Stimulated activated naive B cell treated with anti-CD40 and anti-IgM and Interleukin-4, amounts not matched to agents 10 μg/mL and 1 μg/mL and 100 μg/mL, for 72 hours (primary cell): ENCODE results near the gene KDM7A.

Experiments used
- ATAC-seq, 2 donors: fragments of 150-1000 bp; cut with Tn5 transposase; replicated peaks; 2 replicates each; pipeline ENCODE4 v1.10.0; 2021; ENCODE audit warnings: moderate library complexity in 1 of 2
- DNase-seq: peaks from one replicate; pipeline ENCODE4 v3.0.0; 2021
- H3K27ac Mint-ChIP-seq: one replicate; pipeline ENCODE4 v1.8.0; 2022; ENCODE audit warnings: mild to moderate bottlenecking, mixed read lengths
- H3K27me3 Mint-ChIP-seq, 2 donors: one replicate each; pipeline ENCODE4 v1.8.0; 2022; ENCODE audit warnings: mixed read lengths in 2 of 2
- H3K36me3 Mint-ChIP-seq, 2 donors: one replicate each; pipeline ENCODE4 v1.8.0; 2022; ENCODE audit warnings: mixed read lengths in 2 of 2, mild to moderate bottlenecking in 1 of 2
- H3K4me1 Mint-ChIP-seq, 2 donors: one replicate each; pipeline ENCODE4 v1.8.0; 2022; ENCODE audit warnings: mixed read lengths in 2 of 2, mild to moderate bottlenecking in 1 of 2
- H3K4me3 Mint-ChIP-seq, 2 donors: one replicate each; pipeline ENCODE4 v1.8.0; 2022; ENCODE audit warnings: mild to moderate bottlenecking in 2 of 2, mixed read lengths in 2 of 2, moderate library complexity in 1 of 2
- H3K9me3 Mint-ChIP-seq, 2 donors: one replicate each; pipeline ENCODE4 v1.8.0; 2022; ENCODE audit warnings: mixed read lengths in 2 of 2, mild to moderate bottlenecking in 1 of 2

Gene KDM7A

GRCh38 chr7:140074780-140075179, 102.0 kb downstream of the KDM7A start:
- peaks cover 0 to 4% of the 10 kb centered on the region in 2 donors for H3K27me3 Mint-ChIP-seq
- H3K9me3 Mint-ChIP-seq, result peaks cover 2 to 7% of the 10 kb centered on the region in 2 donors
- H3K4me3 Mint-ChIP-seq, result no peak overlapping the region
- H3K4me1 Mint-ChIP-seq, result peaks cover 2 to 4% of the 10 kb centered on the region in 2 donors
- H3K36me3 Mint-ChIP-seq, result peaks cover 0 to 3% of the 10 kb centered on the region in 2 donors
- DNase-seq (no peak), ATAC-seq (no peak)
- H3K27ac Mint-ChIP-seq, result no peak overlapping the region

- no peak overlapping the region for H3K27ac Mint-ChIP-seq
- peaks cover 0 to 12% of the 10 kb centered on the region in 2 donors for H3K27me3 Mint-ChIP-seq
- H3K4me3 Mint-ChIP-seq, result no peak overlapping the region
- no peak for DNase-seq
- no peak for ATAC-seq
- H3K4me1 Mint-ChIP-seq, result no peaks in the 10 kb centered on the region
- H3K9me3 Mint-ChIP-seq, result peaks cover 17 to 32% of the 10 kb centered on the region in 2 donors
- peaks cover 6 to 22% of the 10 kb centered on the region in 2 donors for H3K36me3 Mint-ChIP-seq
Observed at GRCh38 chr7:140070546-140070945, 106.2 kb downstream of the KDM7A start.

- Mint-ChIP-seq H3K9me3 (peaks cover 17 to 32% of the 10 kb centered on the region in 2 donors), H3K36me3 (peaks cover 6 to 22% of the 10 kb centered on the region in 2 donors), H3K27ac (no peak overlapping the region), H3K27me3 (peaks cover 0 to 12% of the 10 kb centered on the region in 2 donors), H3K4me1 (no peaks in the 10 kb centered on the region), H3K4me3 (no peak overlapping the region)
- no peak for ATAC-seq
- no peak for DNase-seq
Observed at GRCh38 chr7:140069298-140069949, 107.4 kb downstream of the KDM7A start.

- peaks cover 17 to 32% of the 10 kb centered on the region in 2 donors for H3K9me3 Mint-ChIP-seq
- no peak overlapping the region for H3K27ac Mint-ChIP-seq
- H3K27me3 Mint-ChIP-seq, result peaks cover 0 to 12% of the 10 kb centered on the region in 2 donors
- ATAC-seq, result no peak
- no peak for DNase-seq
- no peak overlapping the region for H3K4me3 Mint-ChIP-seq
- peaks cover 6 to 22% of the 10 kb centered on the region in 2 donors for H3K36me3 Mint-ChIP-seq
- H3K4me1 Mint-ChIP-seq, result peaks cover 0 to 2% of the 10 kb centered on the region in 2 donors
Observed at GRCh38 chr7:140068033-140068432, 108.8 kb downstream of the KDM7A start.

- DNase-seq (no peak), ATAC-seq (no peak)
- H3K36me3 Mint-ChIP-seq, result peaks cover 6 to 22% of the 10 kb centered on the region in 2 donors
- peaks cover 0 to 8% of the 10 kb centered on the region in 2 donors for H3K27me3 Mint-ChIP-seq
- H3K4me1 Mint-ChIP-seq, result peaks cover 0 to 2% of the 10 kb centered on the region in 2 donors
- no peak overlapping the region for H3K4me3 Mint-ChIP-seq
- H3K9me3 Mint-ChIP-seq, result peaks cover 17 to 32% of the 10 kb centered on the region in 2 donors
- no peak overlapping the region for H3K27ac Mint-ChIP-seq
Observed at GRCh38 chr7:140067052-140067451, 109.7 kb downstream of the KDM7A start.

- Mint-ChIP-seq H3K36me3 (peaks cover 22 to 38% of the 10 kb centered on the region in 2 donors), H3K4me3 (peak within 1 kb of the TSS; percentile 90 to 99), H3K4me1 (peaks cover 30 to 35% of the 10 kb centered on the region in 2 donors), H3K27me3 (peaks cover 0 to 8% of the 10 kb centered on the region in 2 donors), H3K9me3 (peaks cover 11 to 19% of the 10 kb centered on the region in 2 donors), H3K27ac (peak within 1 kb of the TSS; percentile 98)
- DNase-seq (peak; percentile 89), ATAC-seq (peak; percentile 88)
Observed at GRCh38 chr7:140062528-140063299, 114.1 kb downstream of the KDM7A start, which contains the start of gene PARP12. Gene PARP12 (minus strand): TSS chr7:140062951. CDS start chr7:140062847, 104 bp downstream.

GRCh38 chr7:140062118-140062527, 114.7 kb downstream of the KDM7A start:
- DNase-seq (peak; percentile 42), ATAC-seq (peak; percentile 73 to 74)
- H3K27ac Mint-ChIP-seq, result peak overlapping the region; percentile 96
- peaks cover 25 to 41% of the 10 kb centered on the region in 2 donors for H3K36me3 Mint-ChIP-seq
- H3K4me1 Mint-ChIP-seq, result peaks cover 36 to 39% of the 10 kb centered on the region in 2 donors
- peak overlapping the region; percentile 90 to 99 for H3K4me3 Mint-ChIP-seq
- H3K9me3 Mint-ChIP-seq, result peaks cover 11 to 16% of the 10 kb centered on the region in 2 donors
- peaks cover 0 to 8% of the 10 kb centered on the region in 2 donors for H3K27me3 Mint-ChIP-seq

GRCh38 chr7:140061607-140061930, 115.2 kb downstream of the KDM7A start:
- H3K27me3 Mint-ChIP-seq, result peaks cover 0 to 4% of the 10 kb centered on the region in 2 donors
- H3K36me3 Mint-ChIP-seq, result peaks cover 28 to 41% of the 10 kb centered on the region in 2 donors
- DNase-seq, result no peak

GRCh38 chr7:140060788-140061606, 115.8 kb downstream of the KDM7A start:
- Mint-ChIP-seq H3K27ac (peak overlapping the region; percentile 96), H3K9me3 (peaks cover 3 to 5% of the 10 kb centered on the region in 2 donors), H3K36me3 (peaks cover 29 to 39% of the 10 kb centered on the region in 2 donors), H3K4me1 (peaks cover 44 to 49% of the 10 kb centered on the region in 2 donors), H3K27me3 (no peaks in the 10 kb centered on the region), H3K4me3 (peak overlapping the region; percentile 90 to 99)
- ATAC-seq (no peak), DNase-seq (no peak)

More at GRCh38 chr7:140061607-140061930, 115.2 kb downstream of the KDM7A start:
- ATAC-seq, result no peak
- peak overlapping the region; percentile 90 to 99 for H3K4me3 Mint-ChIP-seq
- H3K9me3 Mint-ChIP-seq, result peaks cover 7 to 11% of the 10 kb centered on the region in 2 donors
- peak overlapping the region; percentile 96 for H3K27ac Mint-ChIP-seq
- H3K4me1 Mint-ChIP-seq, result peaks cover 40 to 45% of the 10 kb centered on the region in 2 donors

GRCh38 chr7:140060243-140060630, 116.5 kb downstream of the KDM7A start:
- Mint-ChIP-seq H3K36me3 (peaks cover 32 to 38% of the 10 kb centered on the region in 2 donors), H3K27me3 (no peaks in the 10 kb centered on the region), H3K27ac (peak overlapping the region; percentile 96), H3K9me3 (no peaks in the 10 kb centered on the region), H3K4me3 (peak overlapping the region; percentile 90 to 99), H3K4me1 (peaks cover 48 to 54% of the 10 kb centered on the region in 2 donors)
- DNase-seq (no peak), ATAC-seq (no peak)

- Mint-ChIP-seq H3K27ac (peak overlapping the region; percentile 96), H3K4me3 (peak overlapping the region; percentile 22 to 99), H3K36me3 (peaks cover 32 to 38% of the 10 kb centered on the region in 2 donors), H3K27me3 (no peaks in the 10 kb centered on the region), H3K4me1 (peaks cover 52 to 60% of the 10 kb centered on the region in 2 donors), H3K9me3 (no peaks in the 10 kb centered on the region)
- ATAC-seq (no peak), DNase-seq (no peak)
Observed at GRCh38 chr7:140059273-140060242, 117.2 kb downstream of the KDM7A start.

GRCh38 chr7:140058517-140058916, 118.3 kb downstream of the KDM7A start:
- no peak overlapping the region for H3K4me3 Mint-ChIP-seq
- peaks cover 35 to 38% of the 10 kb centered on the region in 2 donors for H3K36me3 Mint-ChIP-seq
- DNase-seq, result no peak
- H3K9me3 Mint-ChIP-seq, result no peaks in the 10 kb centered on the region
- H3K27ac Mint-ChIP-seq, result no peak overlapping the region
- peaks cover 61 to 71% of the 10 kb centered on the region in 2 donors for H3K4me1 Mint-ChIP-seq
- no peak for ATAC-seq
- H3K27me3 Mint-ChIP-seq, result no peaks in the 10 kb centered on the region

- Mint-ChIP-seq H3K4me3 (no peak overlapping the region), H3K27ac (no peak overlapping the region), H3K27me3 (no peaks in the 10 kb centered on the region), H3K4me1 (peaks cover 66 to 83% of the 10 kb centered on the region in 2 donors), H3K9me3 (no peaks in the 10 kb centered on the region), H3K36me3 (peaks cover 41 to 43% of the 10 kb centered on the region in 2 donors)
- no peak for DNase-seq
- no peak for ATAC-seq
Observed at GRCh38 chr7:140057143-140057535, 119.6 kb downstream of the KDM7A start.
